WTC11 (cell line): Measurements from ENCODE around the gene IPO4. TPM values are rescaled to one million over a fixed set of nuclear protein-coding genes. Genes with fewer than 3 reads are reported as not detected.

ENCODE experiments used
- AFF4 ChIP-seq: sonication (generic); formaldehyde crosslinking; IDR thresholded peaks from 2 replicates; pipeline ENCODE4 v1.8.1; 2023; ENCODE audit warnings: mild to moderate bottlenecking, missing genetic modification reagents, borderline replicate concordance
- ATF1 ChIP-seq: sonication (generic); formaldehyde crosslinking; IDR thresholded peaks from 2 replicates; pipeline ENCODE4 v1.8.1; 2023; ENCODE audit warnings: mild to moderate bottlenecking, moderate library complexity, missing genetic modification reagents
- ATF3 ChIP-seq: sonication (generic); formaldehyde crosslinking; conservative IDR thresholded peaks from 2 replicates; pipeline ENCODE4 v1.8.1; 2022; ENCODE audit warnings: mild to moderate bottlenecking, missing genetic modification reagents
- ATF6 ChIP-seq: sonication (generic); formaldehyde crosslinking; IDR thresholded peaks from 2 replicates; pipeline ENCODE4 v1.8.1; 2023; ENCODE audit warnings: mild to moderate bottlenecking, missing genetic modification reagents
- CREB1 ChIP-seq: sonication (generic); formaldehyde crosslinking; IDR thresholded peaks from 2 replicates; pipeline ENCODE4 v1.8.0; 2023; ENCODE audit warnings: mild to moderate bottlenecking, missing genetic modification reagents
- ERG ChIP-seq: fragments of 250-450 bp; sonication (Bioruptor Pico); IDR thresholded peaks from 2 replicates; pipeline ENCODE4 v1.8.0; 2021; ENCODE audit warnings: mild to moderate bottlenecking
- ESRRA ChIP-seq: sonication (generic); formaldehyde crosslinking; IDR thresholded peaks from 2 replicates; pipeline ENCODE4 v1.8.1; 2022; ENCODE audit warnings: mild to moderate bottlenecking, missing genetic modification reagents, borderline replicate concordance
- FOXP1 ChIP-seq: sonication (generic); formaldehyde crosslinking; IDR thresholded peaks from 2 replicates; pipeline ENCODE4 v1.8.0; 2022; ENCODE audit warnings: missing genetic modification reagents, mild to moderate bottlenecking, moderate library complexity, borderline replicate concordance
- GABPB1 ChIP-seq: sonication (generic); formaldehyde crosslinking; IDR thresholded peaks from 2 replicates; pipeline ENCODE4 v1.8.1; 2023; ENCODE audit warnings: mild to moderate bottlenecking, missing genetic modification reagents
- GTF2I ChIP-seq: fragments of 250-450 bp; sonication (Bioruptor Pico); conservative IDR thresholded peaks from 2 replicates; pipeline ENCODE4 v1.4.0; 2021; ENCODE audit warnings: mild to moderate bottlenecking
- HMGXB4 ChIP-seq: sonication (generic); formaldehyde crosslinking; IDR thresholded peaks from 2 replicates; pipeline ENCODE4 v1.8.1; 2023; ENCODE audit warnings: mild to moderate bottlenecking, moderate library complexity, missing genetic modification reagents
- MAX ChIP-seq: sonication (generic); formaldehyde crosslinking; IDR thresholded peaks from 2 replicates; pipeline ENCODE4 v1.8.0; 2022; ENCODE audit warnings: mild to moderate bottlenecking, missing genetic modification reagents
- NFYB ChIP-seq: sonication (generic); formaldehyde crosslinking; conservative IDR thresholded peaks from 2 replicates; pipeline ENCODE4 v1.8.0; 2022; ENCODE audit warnings: low read depth, missing genetic modification reagents
- PREB ChIP-seq: sonication (generic); formaldehyde crosslinking; IDR thresholded peaks from 2 replicates; pipeline ENCODE4 v1.8.1; 2022; ENCODE audit warnings: mild to moderate bottlenecking, missing genetic modification reagents, moderate library complexity, borderline replicate concordance
- ZNF281 ChIP-seq: sonication (generic); formaldehyde crosslinking; IDR thresholded peaks from 2 replicates; pipeline ENCODE4 v1.8.0; 2023; ENCODE audit warnings: mild to moderate bottlenecking, missing genetic modification reagents
- ZNF425 ChIP-seq: fragments of 250-450 bp; sonication (Bioruptor Pico); conservative IDR thresholded peaks from 2 replicates; pipeline ENCODE4 v1.9.0; 2021; ENCODE audit warnings: mild to moderate bottlenecking
- ZNF671 ChIP-seq: fragments of 250-450 bp; sonication (Bioruptor Pico); IDR thresholded peaks from 2 replicates; pipeline ENCODE4 v1.8.0; 2021; ENCODE audit warnings: mild to moderate bottlenecking
- total RNA-seq: library from RNA; stranded (reverse); gene quantifications from 3 replicates; pipeline ENCODE4 v1.2.3, GENCODE V29; 2021

IPO4 gene
- total RNA-seq, 1 experiment from 2014 or later = 128 TPM

- TF ChIP-seq AFF4 (CRISPR knock-in tag) = no peak
- TF ChIP-seq GABPB1 (CRISPR knock-in tag) = peak; percentile 94
- peak; percentile 62; the same call in 1 of the 2 replicates for TF ChIP-seq ESRRA
- 0 out of 2 replicates have a peak, but pooled peaks have one; percentile 25 for TF ChIP-seq ZNF281 (CRISPR knock-in tag)
- TF ChIP-seq PREB = peak; percentile 58; the same call in 1 of the 2 replicates
- TF ChIP-seq ZNF671 (CRISPR knock-in tag) = 0 out of 2 replicates have a peak, but pooled peaks have one; percentile 14
- no peak for TF ChIP-seq ATF1
- TF ChIP-seq ATF6 (CRISPR knock-in tag) = no peak
- no peak for TF ChIP-seq ATF3 (CRISPR knock-in tag)
- peak; percentile 79; the same call in 1 of the 2 replicates for TF ChIP-seq HMGXB4 (CRISPR knock-in tag)
- no peak; the same call in 1 of the 2 replicates for TF ChIP-seq NFYB (CRISPR knock-in tag)
- peak; percentile 85; the same call in 1 of the 2 replicates for TF ChIP-seq MAX (CRISPR knock-in tag)
- peak; percentile 64; the same call in 1 of the 2 replicates for TF ChIP-seq ERG
- TF ChIP-seq GTF2I (CRISPR knock-in tag) = no peak
- peak; percentile 88 for TF ChIP-seq FOXP1
- no peak; the same call in 1 of the 2 replicates for TF ChIP-seq ZNF425
- peak; percentile 67; the same call in 1 of the 2 replicates for TF ChIP-seq CREB1 (CRISPR knock-in tag)
Observed at GRCh38 chr14:24215495-24216344, 27.1 kb upstream of the IPO4 start, which contains the start of gene MDP1 (continued).
